Ascending aorta (tissue), 2 donors: ENCODE measurements around the gene CD22. TPM values are rescaled to one million over a fixed set of nuclear protein-coding genes. Genes with fewer than 3 reads are reported as not detected.

Source experiments
- DNase-seq, 2 donors: peaks; one replicate each; pipeline ENCODE4 v3.0.0-alpha.2; 2019; ENCODE audit warnings: low spot score in 2 of 2
- H3K27ac ChIP-seq, 2 donors: fragments of 200-600 bp; sonication (generic); one replicate each; pipeline ENCODE4 v1.5.1; 2016 to 2017; ENCODE audit warnings: mild to moderate bottlenecking in 1 of 2
- H3K27me3 ChIP-seq: fragments of 200-600 bp; sonication (generic); one replicate; pipeline ENCODE4 v1.5.1; 2017
- H3K36me3 ChIP-seq, 2 donors: fragments of 200-600 bp; sonication (generic); one replicate each; pipeline ENCODE4 v1.5.1; 2016
- H3K4me1 ChIP-seq, 2 donors: fragments of 200-600 bp; sonication (generic); one replicate each; pipeline ENCODE4 v1.5.1; 2016 to 2017; ENCODE audit warnings: mild to moderate bottlenecking in 1 of 2
- H3K4me3 ChIP-seq, 2 donors: fragments of 200-600 bp; sonication (generic); one replicate each; pipeline ENCODE4 v1.5.1; 2016 to 2017; ENCODE audit warnings: mild to moderate bottlenecking in 1 of 2
- H3K9me3 ChIP-seq, 2 donors: fragments of 200-600 bp; sonication (generic); one replicate each; pipeline ENCODE4 v1.5.1; 2016
- CTCF ChIP-seq, 3 experiments: fragments of 200-600 bp in 2 of 3; fragments of 450-650 bp in 1 of 3; sonication (generic) in 2 of 3; IDR thresholded peaks; one replicate each; pipeline ENCODE4 v1.5.1; 2016 to 2019; ENCODE audit warnings: antibody characterized with exemption in 3 of 3, mild to moderate bottlenecking in 1 of 3, moderate library complexity in 1 of 3
- intact Hi-C: fragments of 100-400 bp; cut with DNase I; formaldehyde crosslinking; loops from one replicate; pipeline ENCODE4 v1.15.1; 2023
- total RNA-seq: library from RNA; depleted of rRNA; stranded (reverse); fragments of >200 nt; gene quantifications from one replicate; pipeline ENCODE4 v1.1.0, GENCODE V29; 2016

Gene CD22
- total RNA-seq, 1 donor from 2014 or later = 0.75 TPM

- no peak for DNase-seq
- Histone ChIP-seq H3K4me1 (no peaks in the 10 kb centered on the region), H3K27me3 (no peaks in the 10 kb centered on the region), H3K9me3 (no peaks in the 10 kb centered on the region), H3K36me3 (no peaks in the 10 kb centered on the region), H3K27ac (no peak overlapping the region), H3K4me3 (no peak overlapping the region)
- intact Hi-C loops = no loop called here
- no peak for TF ChIP-seq CTCF (IDR thresholded peaks at IDR 0.05)
Observed at GRCh38 chr19:35383536-35383935, 54.5 kb downstream of the CD22 start.

GRCh38 chr19:35388277-35389054 lies 59.5 kb downstream of the CD22 start:
- Histone ChIP-seq H3K4me3 (no peak overlapping the region), H3K36me3 (no peaks in the 10 kb centered on the region), H3K4me1 (no peaks in the 10 kb centered on the region), H3K27me3 (no peaks in the 10 kb centered on the region), H3K27ac (no peak overlapping the region), H3K9me3 (no peaks in the 10 kb centered on the region)
- no peak for TF ChIP-seq CTCF (IDR thresholded peaks at IDR 0.05)
- no peak for DNase-seq
- intact Hi-C loops = no loop called here

GRCh38 chr19:35389192-35389861 lies 60.3 kb downstream of the CD22 start:
- no peak overlapping the region for H3K4me3 ChIP-seq
- no peak overlapping the region for H3K27ac ChIP-seq
- TF ChIP-seq CTCF (IDR thresholded peaks at IDR 0.05) = no peak
- intact Hi-C loops = no loop called here
- H3K9me3 ChIP-seq = no peaks in the 10 kb centered on the region
- DNase-seq = no peak
- no peaks in the 10 kb centered on the region for H3K4me1 ChIP-seq
- H3K27me3 ChIP-seq = no peaks in the 10 kb centered on the region
- H3K36me3 ChIP-seq = no peaks in the 10 kb centered on the region

GRCh38 chr19:35392742-35393715 lies 64.0 kb downstream of the CD22 start:
- no peaks in the 10 kb centered on the region for H3K9me3 ChIP-seq
- intact Hi-C loops = no loop called here
- no peaks in the 10 kb centered on the region for H3K36me3 ChIP-seq
- no peaks in the 10 kb centered on the region for H3K4me1 ChIP-seq
- H3K4me3 ChIP-seq = no peak overlapping the region
- TF ChIP-seq CTCF (IDR thresholded peaks at IDR 0.05) = no peak
- H3K27ac ChIP-seq = no peak overlapping the region
- H3K27me3 ChIP-seq = no peaks in the 10 kb centered on the region
- no peak for DNase-seq

- Histone ChIP-seq H3K27me3 (no peaks in the 10 kb centered on the region), H3K4me3 (no peak overlapping the region), H3K9me3 (no peaks in the 10 kb centered on the region), H3K27ac (no peak overlapping the region), H3K4me1 (no peaks in the 10 kb centered on the region), H3K36me3 (no peaks in the 10 kb centered on the region)
- no peak for DNase-seq
- TF ChIP-seq CTCF (IDR thresholded peaks at IDR 0.05) = no peak
- intact Hi-C loops = no loop called here
Observed at GRCh38 chr19:35395382-35396199, 66.6 kb downstream of the CD22 start.
